ENCODE measurements around the gene EPHA3. TPM values are rescaled to one million over a fixed set of nuclear protein-coding genes. Genes with fewer than 3 reads are reported as not detected.

Gene EPHA3
- total and polyA plus RNA-seq, 11 donors, result 1.0 to 9.4 (median 3.5) TPM

DNA sequence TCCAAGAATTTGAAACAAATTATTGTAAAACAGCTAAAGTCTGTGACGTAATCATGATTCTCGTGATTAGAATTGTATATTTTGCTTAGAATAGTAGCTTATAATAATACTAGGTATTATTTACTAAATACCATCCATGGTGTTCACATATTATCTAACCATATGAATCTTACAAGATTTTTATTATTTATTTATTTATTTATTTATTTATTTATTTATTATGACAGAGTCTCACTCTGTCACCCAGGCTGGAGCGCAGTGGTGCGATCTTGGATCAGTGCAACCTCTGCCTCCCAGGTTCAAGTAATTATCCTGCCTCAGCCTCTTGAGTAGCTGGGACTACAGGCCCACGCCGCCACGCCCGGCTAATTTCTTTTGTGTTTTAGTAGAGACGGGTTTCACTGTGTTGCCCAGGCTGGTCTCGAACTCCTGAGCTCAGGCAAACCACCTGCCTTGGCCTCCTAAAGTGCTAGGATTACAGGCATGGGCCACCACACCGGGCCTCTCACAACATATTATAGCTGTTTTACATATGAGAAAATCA, 173.5 kb downstream of the EPHA3 start:
- 95 to 97% (median 96%) methylated on average over 11 of the region's 11 CpGs for WGBS, 4 donors
- no peaks in the 10 kb centered on the region for H3K36me3 ChIP-seq
- DNase-seq (no peak), ATAC-seq (no peak)
- no peak overlapping the region for H3K4me3 ChIP-seq
- H3K4me1 ChIP-seq, result no peaks in the 10 kb centered on the region
- no peaks in the 10 kb centered on the region for H3K27me3 ChIP-seq
- intact Hi-C loops (cut with DNase I), result no loop called here
- TF ChIP-seq, protein P1, sequence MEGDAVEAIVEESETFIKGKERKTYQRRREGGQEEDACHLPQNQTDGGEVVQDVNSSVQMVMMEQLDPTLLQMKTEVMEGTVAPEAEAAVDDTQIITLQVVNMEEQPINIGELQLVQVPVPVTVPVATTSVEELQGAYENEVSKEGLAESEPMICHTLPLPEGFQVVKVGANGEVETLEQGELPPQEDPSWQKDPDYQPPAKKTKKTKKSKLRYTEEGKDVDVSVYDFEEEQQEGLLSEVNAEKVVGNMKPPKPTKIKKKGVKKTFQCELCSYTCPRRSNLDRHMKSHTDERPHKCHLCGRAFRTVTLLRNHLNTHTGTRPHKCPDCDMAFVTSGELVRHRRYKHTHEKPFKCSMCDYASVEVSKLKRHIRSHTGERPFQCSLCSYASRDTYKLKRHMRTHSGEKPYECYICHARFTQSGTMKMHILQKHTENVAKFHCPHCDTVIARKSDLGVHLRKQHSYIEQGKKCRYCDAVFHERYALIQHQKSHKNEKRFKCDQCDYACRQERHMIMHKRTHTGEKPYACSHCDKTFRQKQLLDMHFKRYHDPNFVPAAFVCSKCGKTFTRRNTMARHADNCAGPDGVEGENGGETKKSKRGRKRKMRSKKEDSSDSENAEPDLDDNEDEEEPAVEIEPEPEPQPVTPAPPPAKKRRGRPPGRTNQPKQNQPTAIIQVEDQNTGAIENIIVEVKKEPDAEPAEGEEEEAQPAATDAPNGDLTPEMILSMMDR (IDR thresholded peaks at IDR 0.05), result no peak
- TF ChIP-seq POLR2A (IDR thresholded peaks at IDR 0.05), result no peak
- no peak overlapping the region for H3K27ac ChIP-seq
- no peaks in the 10 kb centered on the region for H3K9me3 ChIP-seq

DNA sequence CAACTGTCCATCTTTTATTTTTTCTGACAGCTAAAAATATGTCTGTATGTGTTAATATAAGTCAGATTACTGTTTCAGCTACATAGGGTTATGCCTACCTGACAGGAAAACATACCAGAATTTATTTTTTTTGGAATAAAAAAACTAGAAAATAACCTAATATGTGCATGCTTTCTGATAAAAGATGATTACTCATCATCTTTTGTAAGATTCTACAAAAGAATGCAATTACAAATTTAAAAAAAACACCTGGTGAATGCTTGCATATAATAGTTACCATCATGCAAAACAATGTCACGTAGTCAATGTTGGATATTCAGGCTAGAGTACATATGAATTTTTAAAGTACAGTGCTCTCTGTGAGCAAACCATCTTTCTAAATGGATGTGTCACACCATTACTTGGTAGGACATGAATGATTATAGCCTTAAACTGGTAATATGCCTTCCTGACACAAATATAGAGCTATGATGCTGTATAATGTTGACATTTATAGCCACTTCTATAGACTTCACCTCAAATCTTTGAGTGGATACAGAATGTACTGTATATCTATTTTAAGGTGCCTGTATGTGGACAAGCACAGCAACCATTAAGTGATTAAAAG, 180.6 kb downstream of the EPHA3 start:
- Histone ChIP-seq H3K9me3 (peaks cover 0 to 12% (median 0%) of the 10 kb centered on the region in 12 donors), H3K4me3 (no peak overlapping the region), H3K27ac (no peak overlapping the region), H3K27me3 (no peaks in the 10 kb centered on the region), H3K4me1 (no peaks in the 10 kb centered on the region), H3K36me3 (no peaks in the 10 kb centered on the region)
- no peak for DNase-seq
- TF ChIP-seq, protein P1 (IDR thresholded peaks at IDR 0.05), result no peak
- no peak for TF ChIP-seq POLR2A (IDR thresholded peaks at IDR 0.05)
- no peak for ATAC-seq
- 88 to 99% (median 93%) methylated on average over 1 of the region's 1 CpG for WGBS, 4 donors
- intact Hi-C loops (cut with DNase I), result no loop called here

DNA sequence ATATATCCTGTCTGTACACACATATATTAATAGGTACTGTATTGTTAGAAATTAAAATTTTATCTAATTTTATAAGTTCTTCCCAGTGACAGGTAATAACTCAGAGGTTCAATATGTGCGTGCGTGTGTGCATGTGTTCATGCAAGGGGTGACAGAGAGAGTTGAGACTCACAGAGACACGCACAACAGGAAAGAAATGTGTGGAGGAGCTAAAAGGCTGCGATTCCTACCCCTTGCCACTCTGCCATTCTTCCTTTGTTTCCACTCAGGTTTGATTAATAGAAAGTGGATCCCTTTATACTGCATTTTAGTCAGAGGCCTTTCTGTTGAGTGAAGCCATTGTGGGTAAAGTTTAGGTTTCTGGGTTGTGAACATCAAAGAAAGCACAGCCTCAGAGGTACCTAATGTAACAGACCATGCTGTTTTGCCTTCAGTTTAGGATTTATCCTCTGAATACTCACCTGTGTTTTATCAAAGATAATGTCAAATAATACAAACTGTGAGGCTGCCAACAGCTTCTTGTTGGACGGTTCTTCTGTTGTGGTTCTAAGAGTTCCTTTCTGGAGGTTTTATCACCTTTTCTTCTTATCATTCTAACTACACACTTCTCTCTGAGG, 182.3 kb downstream of the EPHA3 start:
- Histone ChIP-seq H3K36me3 (no peaks in the 10 kb centered on the region), H3K4me1 (no peaks in the 10 kb centered on the region), H3K27ac (no peak overlapping the region), H3K4me3 (no peak overlapping the region), H3K27me3 (no peaks in the 10 kb centered on the region), H3K9me3 (peaks cover 0 to 17% (median 0%) of the 10 kb centered on the region in 12 donors)
- DNase-seq, result no peak
- WGBS, 4 donors, result 85 to 88% (median 85%) methylated on average over 5 of the region's 5 CpGs
- ATAC-seq, result no peak
- TF ChIP-seq, protein P1 (IDR thresholded peaks at IDR 0.05), result no peak
- no peak for TF ChIP-seq POLR2A (IDR thresholded peaks at IDR 0.05)
- intact Hi-C loops (cut with DNase I), result no loop called here

DNA sequence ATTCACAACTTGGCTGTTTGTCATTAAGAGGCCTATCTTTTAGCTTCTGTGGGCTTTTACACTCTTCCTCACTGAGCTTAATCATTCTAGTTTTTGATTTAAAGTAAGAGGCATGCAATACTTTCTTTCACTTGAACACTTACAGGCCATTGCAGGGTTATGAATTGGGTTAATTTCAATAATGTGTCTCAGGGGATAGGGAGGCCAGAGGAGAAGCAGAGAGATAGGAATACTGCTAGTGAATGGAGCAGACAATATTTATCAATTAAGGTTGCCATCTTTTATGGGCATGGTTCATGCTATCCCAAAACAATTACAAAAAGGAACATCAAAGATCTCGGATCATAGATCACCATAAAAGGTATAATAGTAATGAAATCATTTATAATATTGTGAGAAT, 189.8 kb downstream of the EPHA3 start:
- no peak overlapping the region for H3K4me3 ChIP-seq
- no peak for DNase-seq
- TF ChIP-seq, protein P1 (IDR thresholded peaks at IDR 0.05), result no peak
- TF ChIP-seq POLR2A (IDR thresholded peaks at IDR 0.05), result no peak
- no peak overlapping the region for H3K27ac ChIP-seq
- H3K9me3 ChIP-seq, result peaks cover 0 to 16% (median 0%) of the 10 kb centered on the region in 12 donors
- no peaks in the 10 kb centered on the region for H3K36me3 ChIP-seq
- ATAC-seq, result no peak
- no peaks in the 10 kb centered on the region for H3K27me3 ChIP-seq
- 88 to 96% (median 93%) methylated on average over 1 of the region's 1 CpG for WGBS, 4 donors
- intact Hi-C loops (cut with DNase I), result no loop called here
- H3K4me1 ChIP-seq, result peaks cover 0 to 2% (median 0%) of the 10 kb centered on the region in 12 donors
